DOHH2 (cell line): Measurements from ENCODE around the gene TBC1D4.
"Not testable (repeated sequence)": the region's sequence is repeated elsewhere in the genome, so short reads cannot be mapped to it uniquely, and the experiment has no call there.

Experiments used
- H3F3A ChIP-seq: fragments of 200-600 bp; sonication (generic), shearing (Covaris generic); 2 replicates; pipeline ENCODE4 v1.6.0; 2016; ENCODE audit warnings: antibody characterized with exemption, mild to moderate bottlenecking; ENCODE audit not compliant: control insufficient read depth, insufficient read depth
- H3K27ac ChIP-seq: fragments of 200-600 bp; sonication (generic); 2 replicates; pipeline ENCODE4 v1.5.1; 2014; ENCODE audit warnings: low read depth, mild to moderate bottlenecking, low read length, moderate library complexity
- H3K27me3 ChIP-seq: fragments of 200-600 bp; sonication (generic); 2 replicates; pipeline ENCODE4 v1.6.1; 2014; ENCODE audit warnings: mild to moderate bottlenecking, low read length, mixed read lengths; ENCODE audit not compliant: control insufficient read depth
- H3K36me3 ChIP-seq: fragments of 200-600 bp; sonication (generic); 2 replicates; pipeline ENCODE4 v1.6.1; 2014; ENCODE audit warnings: mild to moderate bottlenecking, low read length, moderate library complexity, mixed read lengths; ENCODE audit not compliant: control insufficient read depth
- H3K4me1 ChIP-seq: fragments of 200-600 bp; sonication (generic); 2 replicates; pipeline ENCODE4 v1.6.1; 2014; ENCODE audit warnings: mild to moderate bottlenecking, low read length, mixed read lengths; ENCODE audit not compliant: control insufficient read depth
- H3K4me2 ChIP-seq: fragments of 200-600 bp; sonication (generic); 2 replicates; pipeline ENCODE4 v1.6.0; 2014; ENCODE audit warnings: mild to moderate bottlenecking, low read length, moderate library complexity
- H3K4me3 ChIP-seq: fragments of 200-600 bp; sonication (generic); 2 replicates; pipeline ENCODE4 v1.5.1; 2014; ENCODE audit warnings: mild to moderate bottlenecking, low read length, mixed read lengths
- H3K79me2 ChIP-seq: fragments of 200-600 bp; sonication (generic); 2 replicates; pipeline ENCODE4 v1.6.1; 2014; ENCODE audit warnings: mild to moderate bottlenecking, low read length, mixed read lengths; ENCODE audit not compliant: control insufficient read depth
- H3K9me2 ChIP-seq: fragments of 200-600 bp; sonication (generic); replicated peaks from 2 replicates; pipeline ENCODE4 v1.6.1; 2014; ENCODE audit warnings: mild to moderate bottlenecking, low read length, mixed read lengths; ENCODE audit not compliant: control insufficient read depth
- H3K9me3 ChIP-seq: fragments of 200-600 bp; sonication (generic); 2 replicates; pipeline ENCODE4 v1.6.1; 2014; ENCODE audit warnings: antibody characterized with exemption, low read length, mixed read lengths; ENCODE audit not compliant: control insufficient read depth, insufficient read depth
- H4K20me1 ChIP-seq: fragments of 200-600 bp; sonication (generic); 2 replicates; pipeline ENCODE4 v1.6.0; 2014; ENCODE audit warnings: low read depth, mild to moderate bottlenecking, antibody characterized with exemption, low read length, moderate library complexity; ENCODE audit not compliant: control insufficient read depth, insufficient read depth
- EZH2phosphoT487 ChIP-seq: fragments of 200-600 bp; sonication (generic); IDR thresholded peaks from 2 replicates; pipeline ENCODE4 v1.6.1; 2017; ENCODE audit warnings: borderline replicate concordance, mild to moderate bottlenecking, antibody characterized with exemption, low read length, moderate library complexity, mixed read lengths
- TF ChIP-seq, protein P1 (sequence below): fragments of 200-600 bp; sonication (generic); IDR thresholded peaks from one replicate; pipeline ENCODE4 v1.5.1; 2014; ENCODE audit warnings: antibody characterized with exemption, mild to moderate bottlenecking, low read depth, low read length; ENCODE audit not compliant: poor library complexity, severe bottlenecking

Gene TBC1D4

DNA sequence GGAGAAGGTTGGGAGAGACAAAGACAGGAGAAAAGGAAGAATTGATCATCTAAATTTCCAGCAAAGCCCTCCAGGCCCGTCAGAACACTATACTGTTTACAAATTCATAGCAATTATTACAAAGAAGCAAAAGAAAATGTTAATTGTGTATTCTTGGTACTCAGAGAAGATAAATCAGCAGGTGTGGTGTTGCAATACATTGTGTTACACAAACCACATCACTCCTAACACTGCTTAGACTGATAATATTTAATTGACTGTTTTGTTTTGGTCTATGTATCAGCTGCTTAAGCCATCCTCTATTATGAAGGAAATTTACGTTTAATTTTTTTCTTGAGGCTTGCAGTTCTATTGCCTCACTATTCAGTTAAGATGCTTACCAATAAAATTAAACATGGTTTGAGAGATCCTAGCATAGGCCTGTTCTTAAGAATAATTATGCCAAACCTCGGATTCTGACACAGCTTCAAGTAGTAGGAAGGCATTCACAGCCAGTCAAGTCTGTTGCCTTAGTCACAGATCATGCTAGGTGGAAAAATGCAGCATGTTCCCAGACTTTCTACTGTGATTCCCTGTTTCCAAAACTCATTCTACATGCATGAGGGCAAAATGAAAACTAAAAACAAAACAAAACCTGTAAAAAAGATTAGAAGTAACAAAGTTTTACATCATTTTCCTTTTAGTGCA lies 129.2 kb downstream of the TBC1D4 start:
- H3K4me2 ChIP-seq, result no peak overlapping the region
- peaks cover 3% of the 10 kb centered on the region; the same call in 1 of the 2 replicates for H3F3A ChIP-seq
- peaks cover 89% of the 10 kb centered on the region for H3K36me3 ChIP-seq
- H4K20me1 ChIP-seq, result no peaks in the 10 kb centered on the region
- H3K9me3 ChIP-seq, result no peaks in the 10 kb centered on the region
- no peak overlapping the region for H3K4me3 ChIP-seq
- H3K27ac ChIP-seq, result no peak overlapping the region
- H3K4me1 ChIP-seq, result no peaks in the 10 kb centered on the region
- no peaks in the 10 kb centered on the region for H3K9me2 ChIP-seq
- H3K79me2 ChIP-seq, result peaks cover 40% of the 10 kb centered on the region
- no peaks in the 10 kb centered on the region for H3K27me3 ChIP-seq
- TF ChIP-seq, protein P1, sequence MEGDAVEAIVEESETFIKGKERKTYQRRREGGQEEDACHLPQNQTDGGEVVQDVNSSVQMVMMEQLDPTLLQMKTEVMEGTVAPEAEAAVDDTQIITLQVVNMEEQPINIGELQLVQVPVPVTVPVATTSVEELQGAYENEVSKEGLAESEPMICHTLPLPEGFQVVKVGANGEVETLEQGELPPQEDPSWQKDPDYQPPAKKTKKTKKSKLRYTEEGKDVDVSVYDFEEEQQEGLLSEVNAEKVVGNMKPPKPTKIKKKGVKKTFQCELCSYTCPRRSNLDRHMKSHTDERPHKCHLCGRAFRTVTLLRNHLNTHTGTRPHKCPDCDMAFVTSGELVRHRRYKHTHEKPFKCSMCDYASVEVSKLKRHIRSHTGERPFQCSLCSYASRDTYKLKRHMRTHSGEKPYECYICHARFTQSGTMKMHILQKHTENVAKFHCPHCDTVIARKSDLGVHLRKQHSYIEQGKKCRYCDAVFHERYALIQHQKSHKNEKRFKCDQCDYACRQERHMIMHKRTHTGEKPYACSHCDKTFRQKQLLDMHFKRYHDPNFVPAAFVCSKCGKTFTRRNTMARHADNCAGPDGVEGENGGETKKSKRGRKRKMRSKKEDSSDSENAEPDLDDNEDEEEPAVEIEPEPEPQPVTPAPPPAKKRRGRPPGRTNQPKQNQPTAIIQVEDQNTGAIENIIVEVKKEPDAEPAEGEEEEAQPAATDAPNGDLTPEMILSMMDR, result no peak
- TF ChIP-seq EZH2phosphoT487, result no peak

DNA sequence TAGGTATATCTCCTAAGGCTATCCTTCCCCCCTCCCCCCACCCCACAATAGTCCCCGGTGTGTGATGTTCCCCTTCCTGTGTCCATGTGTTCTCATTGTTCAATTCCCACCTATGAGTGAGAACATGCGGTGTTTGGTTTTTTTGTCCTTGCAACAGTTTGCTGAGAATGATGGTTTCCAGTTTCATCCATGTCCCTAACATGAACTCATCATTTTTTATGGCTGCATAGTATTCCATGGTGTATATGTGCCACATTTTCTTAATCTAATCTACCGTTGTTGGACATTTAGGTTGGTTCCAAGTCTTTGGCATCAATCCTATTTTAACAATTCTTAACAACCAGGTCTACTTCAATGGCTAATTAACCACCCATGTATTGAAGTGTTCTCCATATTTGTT lies 130.4 kb downstream of the TBC1D4 start:
- not testable (repeated sequence) for H3K4me1 ChIP-seq, H3K27ac ChIP-seq, H3K4me3 ChIP-seq, H4K20me1 ChIP-seq, H3K9me3 ChIP-seq, H3K27me3 ChIP-seq, H3K9me2 ChIP-seq, H3F3A ChIP-seq, H3K4me2 ChIP-seq
- Histone ChIP-seq H3K79me2 (peaks cover 27% of the 10 kb centered on the region), H3K36me3 (peaks cover 89% of the 10 kb centered on the region)

DNA sequence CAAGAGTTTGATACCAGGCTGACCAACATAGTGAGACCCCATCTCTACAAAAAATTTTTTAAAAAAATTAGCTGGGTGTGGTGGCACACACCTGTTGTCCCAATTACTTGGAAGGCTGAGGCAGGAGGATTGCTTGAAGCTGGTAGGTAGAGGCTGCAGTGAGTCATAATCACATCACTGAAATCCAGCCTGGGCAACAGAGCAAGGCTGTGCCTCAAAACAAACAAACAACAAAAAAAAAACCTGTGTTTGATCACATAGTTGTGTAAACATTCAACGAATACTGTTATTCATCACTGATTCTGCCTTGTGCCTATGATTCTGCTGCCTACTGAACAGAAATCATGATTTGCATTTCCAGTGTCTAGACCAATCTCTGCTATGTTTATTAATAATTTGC lies 134.0 kb downstream of the TBC1D4 start:
- H3K27me3 ChIP-seq, result no peaks in the 10 kb centered on the region
- H4K20me1 ChIP-seq, result no peaks in the 10 kb centered on the region
- no peaks in the 10 kb centered on the region for H3K9me2 ChIP-seq
- H3K4me3 ChIP-seq, result no peak overlapping the region
- peaks cover 80% of the 10 kb centered on the region for H3K36me3 ChIP-seq
- H3K27ac ChIP-seq, result no peak overlapping the region
- H3K4me1 ChIP-seq, result no peaks in the 10 kb centered on the region
- no peaks in the 10 kb centered on the region for H3K9me3 ChIP-seq
- H3F3A ChIP-seq, result peaks cover 9% of the 10 kb centered on the region; the same call in 1 of the 2 replicates
- H3K4me2 ChIP-seq, result no peak overlapping the region
- peaks cover 3% of the 10 kb centered on the region; the same call in 1 of the 2 replicates for H3K79me2 ChIP-seq
- TF ChIP-seq, protein P1, result no peak
- no peak for TF ChIP-seq EZH2phosphoT487

- H3K4me2 ChIP-seq, result no peak overlapping the region
- H3K9me2 ChIP-seq, result no peaks in the 10 kb centered on the region
- H3F3A ChIP-seq, result peaks cover 11% of the 10 kb centered on the region
- no peaks in the 10 kb centered on the region for H3K27me3 ChIP-seq
- no peak for TF ChIP-seq EZH2phosphoT487
- TF ChIP-seq, protein P1, result no peak
- H4K20me1 ChIP-seq, result no peaks in the 10 kb centered on the region
- no peaks in the 10 kb centered on the region for H3K4me1 ChIP-seq
- peaks cover 77% of the 10 kb centered on the region for H3K36me3 ChIP-seq
- H3K79me2 ChIP-seq, result peaks cover 3% of the 10 kb centered on the region; the same call in 1 of the 2 replicates
- no peak overlapping the region for H3K4me3 ChIP-seq
- H3K9me3 ChIP-seq, result no peaks in the 10 kb centered on the region
- no peak overlapping the region for H3K27ac ChIP-seq
These were observed 134.5 kb downstream of the TBC1D4 start for GRCh38 chr13:75347457-75347856.
